GM20000 (cell line): Measurements from ENCODE around the gene XXYLT1.

Experiments used
- DNase-seq: peaks from one replicate; pipeline ENCODE4 v3.0.0; 2012; ENCODE audit warnings: low spot score
- TF ChIP-seq, protein P1 (sequence below): IDR thresholded peaks from 2 replicates; pipeline ENCODE4 v1.5.1; 2012; ENCODE audit warnings: mild to moderate bottlenecking, control low read depth; ENCODE audit errors: extremely low read depth, missing control alignments

Gene XXYLT1

DNA sequence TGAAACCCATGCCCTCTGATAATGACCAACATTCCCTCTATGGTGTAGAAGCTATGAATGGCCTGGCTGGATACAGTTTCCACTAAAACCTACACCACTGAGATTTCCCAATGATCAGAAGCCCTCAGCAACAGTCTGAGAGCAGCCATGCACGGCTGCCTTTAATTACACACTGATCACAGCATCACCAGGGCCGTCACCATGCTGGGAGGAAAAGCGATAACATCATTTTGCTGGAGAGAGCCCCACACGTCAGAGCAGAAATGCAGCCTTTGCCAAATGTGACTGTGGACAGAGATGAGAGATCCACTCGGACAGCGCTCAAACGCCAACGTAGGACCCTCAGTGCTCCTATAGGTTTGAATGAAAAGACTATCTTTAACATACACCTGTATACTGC lies 135.0 kb downstream of the XXYLT1 start:
- TF ChIP-seq, protein P1, sequence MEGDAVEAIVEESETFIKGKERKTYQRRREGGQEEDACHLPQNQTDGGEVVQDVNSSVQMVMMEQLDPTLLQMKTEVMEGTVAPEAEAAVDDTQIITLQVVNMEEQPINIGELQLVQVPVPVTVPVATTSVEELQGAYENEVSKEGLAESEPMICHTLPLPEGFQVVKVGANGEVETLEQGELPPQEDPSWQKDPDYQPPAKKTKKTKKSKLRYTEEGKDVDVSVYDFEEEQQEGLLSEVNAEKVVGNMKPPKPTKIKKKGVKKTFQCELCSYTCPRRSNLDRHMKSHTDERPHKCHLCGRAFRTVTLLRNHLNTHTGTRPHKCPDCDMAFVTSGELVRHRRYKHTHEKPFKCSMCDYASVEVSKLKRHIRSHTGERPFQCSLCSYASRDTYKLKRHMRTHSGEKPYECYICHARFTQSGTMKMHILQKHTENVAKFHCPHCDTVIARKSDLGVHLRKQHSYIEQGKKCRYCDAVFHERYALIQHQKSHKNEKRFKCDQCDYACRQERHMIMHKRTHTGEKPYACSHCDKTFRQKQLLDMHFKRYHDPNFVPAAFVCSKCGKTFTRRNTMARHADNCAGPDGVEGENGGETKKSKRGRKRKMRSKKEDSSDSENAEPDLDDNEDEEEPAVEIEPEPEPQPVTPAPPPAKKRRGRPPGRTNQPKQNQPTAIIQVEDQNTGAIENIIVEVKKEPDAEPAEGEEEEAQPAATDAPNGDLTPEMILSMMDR = no peak
- no peak for DNase-seq

DNA sequence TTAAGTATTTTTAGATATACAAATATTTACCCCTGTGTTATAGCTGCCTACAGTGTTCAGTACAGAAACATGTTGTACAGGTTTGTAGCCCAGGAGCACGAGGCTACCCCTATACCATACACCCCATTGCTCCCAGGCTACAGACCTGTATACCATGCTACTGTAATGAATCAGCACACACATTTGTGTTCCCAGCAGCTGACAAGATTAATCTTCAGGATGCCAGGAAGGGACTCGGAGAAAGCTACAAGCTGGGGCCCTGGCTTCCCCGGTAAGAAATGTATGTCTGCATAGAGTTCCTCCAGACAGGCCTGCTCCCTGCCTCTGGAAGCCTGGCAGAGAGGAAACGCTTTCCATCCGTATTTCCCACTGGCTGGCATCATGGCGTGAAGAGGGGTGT lies 136.5 kb downstream of the XXYLT1 start:
- DNase-seq = no peak
- TF ChIP-seq, protein P1 = no peak

DNA sequence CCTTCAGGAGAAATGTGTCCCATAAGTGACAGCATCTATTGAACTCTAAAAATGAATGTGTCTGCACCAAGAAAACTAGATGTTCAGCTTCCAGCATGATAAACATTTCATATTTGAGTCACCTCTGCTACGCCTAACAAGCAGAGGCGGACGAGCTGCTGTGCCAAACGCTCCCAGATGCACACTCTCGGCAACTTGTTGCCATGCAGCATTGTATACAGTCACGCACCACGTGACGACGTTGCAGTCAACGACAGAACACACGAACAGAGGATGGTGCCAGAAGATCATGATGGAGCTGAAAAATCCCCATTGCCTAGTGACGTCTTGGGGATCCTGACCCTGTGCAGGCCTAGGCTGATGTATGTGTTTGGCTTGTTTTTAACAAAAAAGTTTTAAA lies 137.5 kb downstream of the XXYLT1 start:
- DNase-seq = no peak
- TF ChIP-seq, protein P1 = no peak

DNA sequence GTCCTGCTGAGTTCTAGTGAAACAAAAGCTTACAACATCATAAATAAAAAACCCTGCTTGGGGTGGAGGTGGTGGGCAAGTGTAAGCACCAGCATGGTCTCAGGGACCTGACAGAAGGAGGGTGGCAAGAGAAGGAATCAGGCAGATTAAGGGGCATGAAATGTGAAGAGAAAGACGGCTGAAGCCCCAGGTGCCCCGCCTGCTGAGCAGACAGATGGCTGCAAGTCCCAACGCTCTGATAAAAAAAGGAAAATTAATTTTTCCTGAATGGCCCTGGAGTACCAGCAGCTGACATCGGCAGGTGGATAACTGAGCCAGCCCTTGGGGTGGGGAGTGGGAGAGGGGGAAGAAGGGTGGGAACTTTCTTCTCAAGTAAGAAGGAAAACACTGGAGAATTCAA lies 137.9 kb downstream of the XXYLT1 start:
- DNase-seq = no peak
- TF ChIP-seq, protein P1 = no peak

DNA sequence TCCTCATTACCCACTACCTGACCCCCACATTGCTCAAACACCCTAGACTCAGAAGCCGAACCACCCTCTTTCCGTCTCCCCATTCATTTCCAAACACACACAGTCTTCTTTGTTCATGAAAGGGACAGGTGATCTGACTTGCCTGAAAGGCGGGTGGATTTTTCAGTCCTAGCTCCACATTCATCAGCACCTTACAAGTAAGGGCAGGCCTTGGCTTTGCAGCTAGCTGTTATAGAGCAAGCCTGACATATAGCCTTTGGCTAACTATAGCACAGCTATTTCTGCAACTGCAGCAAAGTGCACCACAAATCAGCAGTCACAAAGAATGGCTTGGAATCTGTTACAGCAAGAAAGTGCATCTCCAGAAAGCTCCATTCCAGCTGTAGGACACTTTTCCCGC lies 139.8 kb downstream of the XXYLT1 start:
- TF ChIP-seq, protein P1 = no peak

DNA sequence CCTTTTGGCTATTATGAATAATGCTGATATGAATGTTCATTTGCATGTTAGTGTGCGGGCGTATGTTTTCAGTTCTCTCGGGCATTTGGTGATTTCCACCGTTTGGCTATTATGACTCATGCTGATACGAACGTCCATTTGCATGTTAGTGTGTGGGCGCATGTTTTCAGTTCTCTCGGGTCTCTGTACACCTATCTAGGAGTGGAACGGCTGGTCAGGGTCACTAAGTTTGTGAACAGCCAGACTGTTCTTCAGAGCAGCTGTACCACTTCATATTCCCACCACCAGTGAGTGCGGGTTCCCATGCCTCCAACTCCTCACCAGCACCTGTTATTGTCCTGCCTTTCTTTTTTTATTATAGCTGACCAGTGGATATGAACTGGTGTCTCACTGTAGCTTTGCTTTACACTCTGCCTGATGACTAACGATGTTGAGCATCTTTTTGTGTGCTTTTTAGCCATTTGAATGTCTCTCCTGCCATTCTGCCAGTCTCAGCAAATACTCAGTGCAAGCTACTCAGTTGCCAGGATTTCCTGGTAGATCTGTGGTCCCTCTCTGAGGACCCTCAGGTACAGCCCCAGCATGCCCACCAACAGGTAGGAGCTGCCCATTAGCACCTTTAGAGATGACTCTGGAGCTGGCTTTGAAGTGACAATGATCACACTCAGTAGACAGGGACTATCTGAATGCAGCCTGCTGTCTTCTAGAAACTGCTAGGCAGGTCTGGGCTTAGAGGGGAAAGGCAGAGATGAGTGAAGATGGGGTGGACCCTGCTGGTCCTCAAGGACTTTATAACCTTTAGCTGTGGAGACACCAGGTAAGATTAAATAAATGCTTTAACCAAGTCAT lies 141.1 kb downstream of the XXYLT1 start:
- TF ChIP-seq, protein P1 = no peak
- DNase-seq = peak; percentile 80

More for the DNA sequence above, 139.8 kb downstream of the XXYLT1 start:
- DNase-seq = no peak

DNA sequence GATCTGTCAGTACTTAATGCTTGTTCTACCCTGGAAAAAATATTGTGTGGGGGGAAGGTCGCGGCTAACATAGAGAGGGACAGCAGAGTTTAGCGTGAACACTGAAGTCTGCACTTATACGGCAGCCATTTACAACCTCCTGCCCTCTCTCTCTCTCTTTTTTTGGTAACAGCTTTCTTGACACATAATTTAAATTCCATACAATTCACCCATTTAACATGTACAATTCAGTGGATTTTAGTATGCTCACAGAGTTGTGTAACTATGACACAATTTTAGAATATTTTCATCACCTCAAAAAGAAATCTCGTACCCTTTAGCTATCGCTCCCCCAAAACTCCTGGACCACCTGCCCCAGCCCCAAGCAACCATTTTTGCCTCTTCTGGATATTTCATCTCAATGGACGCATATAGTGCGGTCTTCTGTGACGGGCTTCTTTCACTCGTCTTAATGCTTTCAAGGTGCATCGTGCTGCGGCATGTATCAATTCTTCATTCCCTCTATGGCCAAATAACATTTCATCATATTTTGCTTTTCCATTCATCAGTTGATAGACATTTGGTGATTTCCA lies 141.8 kb downstream of the XXYLT1 start:
- TF ChIP-seq, protein P1 = no peak
- DNase-seq = no peak
